Upper lobe of right lung (tissue), 1 donor: ENCODE data around the gene EPHB6. TPM values are rescaled to one million over a fixed set of nuclear protein-coding genes. Genes with fewer than 3 reads are reported as not detected.
A peak's percentile ranks its signal among the peaks of the same experiment; 100 is the strongest.

Experiments
- ATAC-seq: fragments of 200-7000 bp; cut with Tn5 transposase; one replicate; pipeline ENCODE4 v1.9.1; 2020; ENCODE audit warnings: mild to moderate bottlenecking, moderate library complexity
- DNase-seq: peaks from one replicate; pipeline ENCODE4 v3.0.0-alpha.2; 2020
- H3K27ac ChIP-seq: fragments of 200-600 bp; one replicate; pipeline ENCODE4 v1.8.0; 2022
- H3K27me3 ChIP-seq: fragments of 200-600 bp; one replicate; pipeline ENCODE4 v1.8.0; 2022; ENCODE audit warnings: mild to moderate bottlenecking
- H3K36me3 ChIP-seq: fragments of 200-600 bp; one replicate; pipeline ENCODE4 v1.8.0; 2022
- H3K4me1 ChIP-seq: fragments of 200-600 bp; one replicate; pipeline ENCODE4 v1.8.0; 2022
- H3K4me3 ChIP-seq: fragments of 200-600 bp; one replicate; pipeline ENCODE4 v1.8.0; 2022; ENCODE audit warnings: mild to moderate bottlenecking
- H3K9me3 ChIP-seq: fragments of 200-600 bp; one replicate; pipeline ENCODE4 v1.8.0; 2022
- intact Hi-C: fragments of 100-400 bp; cut with DNase I; formaldehyde crosslinking; loops from one replicate; pipeline ENCODE4 v1.11.0; 2022
- total RNA-seq: library from RNA; stranded (reverse); fragmentation: NEBNext Ultra II Directional; extraction: Animal tissue kit (Norgen Biotek cat#: 25700); gene quantifications from one replicate; pipeline ENCODE4 v1.2.1, GENCODE V29; 2021
- TF ChIP-seq, protein P1 (sequence below): fragments of 200-600 bp; IDR thresholded peaks from one replicate; pipeline ENCODE4 v1.8.0; 2022; ENCODE audit warnings: antibody characterized with exemption
- donor health status: DM: no; HTN: yes; CAD: no; lungs with severe emphysema.

EPHB6 gene
- total RNA-seq, 1 donor from 2014 or later: 12.8 TPM

DNA sequence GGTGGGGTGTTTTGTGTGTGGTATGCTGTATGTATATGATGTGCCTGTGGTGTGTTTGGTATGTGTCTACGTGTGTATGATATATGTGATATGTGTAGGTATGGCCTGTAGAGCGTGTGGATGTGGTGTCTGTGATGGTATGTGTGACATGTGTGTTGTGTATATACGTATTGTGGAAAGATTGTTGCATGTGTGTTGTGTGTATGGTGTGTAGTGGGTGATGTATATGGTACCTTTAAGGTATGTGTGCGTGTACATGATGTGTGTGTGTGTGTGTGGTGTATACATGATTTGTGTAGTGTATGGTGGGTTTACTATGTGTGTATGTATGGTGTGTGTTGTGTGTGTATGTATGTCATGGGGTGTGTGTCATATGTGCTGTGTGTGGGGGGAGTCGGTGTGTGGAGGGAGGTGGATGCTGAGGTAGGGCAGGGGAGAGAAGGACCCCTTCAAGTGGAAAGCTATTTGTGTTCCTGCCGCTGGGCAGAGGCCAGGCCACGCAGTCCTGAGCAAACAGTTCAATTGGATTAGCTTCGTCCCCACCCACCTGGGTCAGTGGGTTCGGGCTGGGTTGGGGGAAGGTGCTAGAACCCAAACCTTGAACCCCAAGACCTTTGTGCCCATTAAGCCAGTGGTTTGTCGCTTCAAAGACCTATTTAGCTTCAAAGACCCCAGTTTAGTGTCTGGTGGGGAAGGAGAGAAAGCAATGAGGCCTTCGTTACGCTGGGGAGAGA is 32.6 kb downstream of the EPHB6 start:
- peak; percentile 25 for DNase-seq
- intact Hi-C loops: no loop called here

DNA sequence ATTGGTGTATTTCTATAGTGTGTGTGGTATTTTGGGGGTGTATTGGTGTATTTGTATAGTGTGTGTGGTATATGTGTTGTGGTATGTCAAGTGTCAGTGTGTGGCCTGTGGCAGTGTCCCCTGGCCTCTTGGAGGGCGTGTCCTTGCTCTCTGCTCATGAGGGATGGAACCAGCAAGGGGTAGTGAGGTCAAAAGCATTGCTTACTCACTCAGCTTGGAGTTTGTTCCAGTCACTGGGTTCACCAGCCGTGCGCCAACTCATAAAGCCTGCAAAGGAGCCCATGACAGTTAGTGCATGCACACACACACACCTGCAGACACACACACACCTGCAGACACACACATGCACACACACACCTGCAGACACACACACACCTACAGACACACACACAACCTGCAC is 34.9 kb downstream of the EPHB6 start:
- no peaks in the 10 kb centered on the region for H3K27me3 ChIP-seq
- no peak overlapping the region for H3K4me3 ChIP-seq
- H3K27ac ChIP-seq: no peak overlapping the region
- TF ChIP-seq, protein P1, sequence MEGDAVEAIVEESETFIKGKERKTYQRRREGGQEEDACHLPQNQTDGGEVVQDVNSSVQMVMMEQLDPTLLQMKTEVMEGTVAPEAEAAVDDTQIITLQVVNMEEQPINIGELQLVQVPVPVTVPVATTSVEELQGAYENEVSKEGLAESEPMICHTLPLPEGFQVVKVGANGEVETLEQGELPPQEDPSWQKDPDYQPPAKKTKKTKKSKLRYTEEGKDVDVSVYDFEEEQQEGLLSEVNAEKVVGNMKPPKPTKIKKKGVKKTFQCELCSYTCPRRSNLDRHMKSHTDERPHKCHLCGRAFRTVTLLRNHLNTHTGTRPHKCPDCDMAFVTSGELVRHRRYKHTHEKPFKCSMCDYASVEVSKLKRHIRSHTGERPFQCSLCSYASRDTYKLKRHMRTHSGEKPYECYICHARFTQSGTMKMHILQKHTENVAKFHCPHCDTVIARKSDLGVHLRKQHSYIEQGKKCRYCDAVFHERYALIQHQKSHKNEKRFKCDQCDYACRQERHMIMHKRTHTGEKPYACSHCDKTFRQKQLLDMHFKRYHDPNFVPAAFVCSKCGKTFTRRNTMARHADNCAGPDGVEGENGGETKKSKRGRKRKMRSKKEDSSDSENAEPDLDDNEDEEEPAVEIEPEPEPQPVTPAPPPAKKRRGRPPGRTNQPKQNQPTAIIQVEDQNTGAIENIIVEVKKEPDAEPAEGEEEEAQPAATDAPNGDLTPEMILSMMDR: no peak
- intact Hi-C loops: no loop called here
- no peaks in the 10 kb centered on the region for H3K4me1 ChIP-seq
- no peaks in the 10 kb centered on the region for H3K9me3 ChIP-seq
- ATAC-seq (no peak), DNase-seq (peak; percentile 16)
- H3K36me3 ChIP-seq: no peaks in the 10 kb centered on the region

More for the DNA sequence above, 32.6 kb downstream of the EPHB6 start:
- Histone ChIP-seq H3K27me3 (no peaks in the 10 kb centered on the region), H3K36me3 (no peaks in the 10 kb centered on the region), H3K27ac (no peak overlapping the region), H3K4me1 (no peaks in the 10 kb centered on the region), H3K9me3 (no peaks in the 10 kb centered on the region), H3K4me3 (no peak overlapping the region)
- TF ChIP-seq, protein P1: no peak
- ATAC-seq: no peak

DNA sequence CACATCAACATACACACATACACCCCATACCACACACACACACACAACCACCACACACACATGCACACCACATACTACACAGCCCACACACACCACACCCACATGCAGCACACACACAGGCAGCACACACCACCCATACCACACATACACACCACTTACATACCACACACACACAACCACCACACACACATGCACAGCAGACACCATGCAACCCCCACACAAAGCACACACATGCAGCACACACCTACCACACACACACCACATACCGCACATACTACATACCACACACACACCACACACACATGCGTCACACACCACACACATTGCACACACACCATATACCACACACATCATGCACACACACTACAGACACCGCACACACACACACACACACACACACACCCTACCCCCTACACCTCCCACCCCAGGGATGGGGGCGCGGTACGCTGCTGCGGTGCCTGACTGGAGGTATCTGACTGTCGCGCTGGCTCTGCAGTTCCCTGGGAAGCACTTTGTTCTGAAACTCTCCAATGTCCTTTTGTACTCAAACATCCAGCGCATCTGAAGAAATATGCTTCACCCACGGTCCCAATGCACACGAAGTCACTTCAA is 36.1 kb downstream of the EPHB6 start:
- ATAC-seq: peak; percentile 5
- Histone ChIP-seq H3K27ac (no peak overlapping the region), H3K9me3 (no peaks in the 10 kb centered on the region), H3K36me3 (no peaks in the 10 kb centered on the region), H3K4me1 (no peaks in the 10 kb centered on the region), H3K4me3 (no peak overlapping the region), H3K27me3 (no peaks in the 10 kb centered on the region)
- peak; percentile 48 for DNase-seq
- intact Hi-C loops: no loop called here
- TF ChIP-seq, protein P1: no peak

DNA sequence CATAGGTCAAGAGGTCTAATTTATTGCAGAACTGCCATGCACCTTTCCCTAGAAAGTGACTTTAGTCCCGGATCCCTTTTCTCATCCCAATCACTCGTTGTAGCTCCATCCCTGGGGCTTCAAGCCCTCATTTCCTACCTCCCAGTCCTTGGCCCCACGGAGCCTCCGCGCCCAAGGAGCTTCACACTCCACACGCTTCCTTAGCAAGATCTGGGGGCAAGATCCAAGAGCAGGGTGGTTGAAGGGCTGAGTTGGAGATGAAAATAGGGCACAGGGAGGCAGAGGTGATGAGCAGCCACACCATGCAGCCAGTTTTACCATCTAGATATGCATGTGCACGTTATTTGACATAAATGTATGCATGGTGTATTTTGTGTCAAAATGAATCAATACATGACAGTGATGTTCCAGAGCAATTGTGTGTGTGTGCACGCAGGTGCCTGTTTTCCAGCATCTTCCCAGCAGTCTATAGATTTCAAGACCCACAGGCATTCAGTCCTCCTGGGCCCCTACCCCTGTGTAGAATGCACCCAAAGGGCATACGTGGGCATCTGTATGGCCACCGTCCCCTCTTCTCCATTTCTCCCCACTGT is 36.7 kb downstream of the EPHB6 start:
- no peaks in the 10 kb centered on the region for H3K4me1 ChIP-seq
- no peak overlapping the region for H3K4me3 ChIP-seq
- no peaks in the 10 kb centered on the region for H3K36me3 ChIP-seq
- no peaks in the 10 kb centered on the region for H3K9me3 ChIP-seq
- ATAC-seq: no peak
- no peak overlapping the region for H3K27ac ChIP-seq
- TF ChIP-seq, protein P1: no peak
- no peaks in the 10 kb centered on the region for H3K27me3 ChIP-seq
- no peak for DNase-seq
- intact Hi-C loops: no loop called here

DNA sequence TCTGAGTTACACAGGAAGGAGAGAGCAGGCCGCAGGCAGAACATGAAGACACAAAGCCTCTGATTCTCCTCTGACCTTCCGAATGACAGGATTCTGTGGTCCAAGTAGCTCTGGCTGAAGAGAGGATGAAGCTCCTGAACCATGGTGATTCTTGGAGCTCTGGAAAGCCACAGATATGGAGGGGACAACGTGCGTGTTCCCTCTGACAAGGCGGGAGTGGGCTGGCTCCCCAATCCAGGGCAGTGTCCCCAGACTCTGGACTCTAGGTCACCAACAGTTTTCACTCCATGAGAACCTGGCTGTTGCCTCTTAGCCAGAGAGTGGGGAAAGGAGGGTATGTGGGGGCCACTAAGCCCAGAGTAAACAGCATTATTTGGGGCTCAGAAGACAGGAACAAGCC is 38.1 kb downstream of the EPHB6 start:
- Histone ChIP-seq H3K4me3 (no peak overlapping the region), H3K9me3 (no peaks in the 10 kb centered on the region), H3K27me3 (no peaks in the 10 kb centered on the region), H3K27ac (no peak overlapping the region), H3K36me3 (no peaks in the 10 kb centered on the region), H3K4me1 (no peaks in the 10 kb centered on the region)
- ATAC-seq (no peak), DNase-seq (no peak)
- intact Hi-C loops: no loop called here
- TF ChIP-seq, protein P1: no peak
